Testis (tissue), 3 donors: Measurements from ENCODE around the gene NR4A2. TPM values are rescaled to one million over a fixed set of nuclear protein-coding genes. Genes with fewer than 3 reads are reported as not detected.
A peak's percentile ranks its signal among the peaks of the same experiment; 100 is the strongest.

Source experiments
- DNase-seq: peaks from one replicate; pipeline ENCODE4 v3.0.0-alpha.2; 2019
- H3K27ac ChIP-seq, 2 donors: fragments of 200-600 bp; sonication (generic); one replicate each; pipeline ENCODE4 v1.5.1; 2019
- H3K27me3 ChIP-seq: fragments of 200-600 bp; sonication (generic); one replicate; pipeline ENCODE4 v1.5.1; 2019
- H3K36me3 ChIP-seq: fragments of 200-600 bp; sonication (generic); one replicate; pipeline ENCODE4 v1.5.1; 2017; ENCODE audit warnings: low read depth; ENCODE audit errors: missing control alignments
- H3K4me1 ChIP-seq: fragments of 200-600 bp; sonication (generic); one replicate; pipeline ENCODE4 v1.5.1; 2019
- H3K4me3 ChIP-seq, 2 donors: fragments of 200-600 bp; sonication (generic); one replicate each; pipeline ENCODE4 v1.5.1; 2017 to 2019
- H3K9me3 ChIP-seq: fragments of 200-600 bp; sonication (generic); one replicate; pipeline ENCODE4 v1.5.1; 2017
- CTCF ChIP-seq, 3 experiments: fragments of 450-650 bp in 2 of 3; fragments of 200-600 bp in 1 of 3; sonication (generic) in 1 of 3; IDR thresholded peaks; one replicate each; pipeline ENCODE4 v1.5.1; 2016 to 2019; ENCODE audit warnings: antibody characterized with exemption in 3 of 3, mild to moderate bottlenecking in 2 of 3, moderate library complexity in 1 of 3
- POLR2A ChIP-seq: fragments of 450-650 bp; IDR thresholded peaks from one replicate; pipeline ENCODE4 v1.6.1; 2017; ENCODE audit warnings: antibody characterized with exemption, mild to moderate bottlenecking, moderate library complexity
- WGBS, 2 donors: methylation state at CpG; one replicate each; pipeline ENCODE4 v1.1.5; 2018; 5-methylcytosine and 5-hydroxymethylcytosine counted together
- intact Hi-C: fragments of 100-400 bp; cut with DNase I; formaldehyde crosslinking; loops from one replicate; pipeline ENCODE4 v1.15.1; 2023; ENCODE audit warnings: low total_unique reads
- polyA plus RNA-seq: library from polyadenylated mRNA; stranded (reverse); fragments of 350-450 nt; fragmentation: Illumina TruSeq; extraction: RNeasy Lipid Tissue Mini Kit (QIAGEN cat#74804); gene quantifications from one replicate; pipeline ENCODE4 v1.2.3, GENCODE V29; 2014; ENCODE audit warnings: low read depth, low replicate concordance; ENCODE audit not compliant: insufficient read depth
- total RNA-seq, 2 donors: library from RNA; depleted of rRNA; stranded (reverse); fragments of >200 nt; gene quantifications; one replicate each; pipeline ENCODE4 v1.2.3, GENCODE V29; 2016

Gene NR4A2
- total and polyA plus RNA-seq, 3 donors from 2014 or later = 3.2 to 9.5 (median 3.9) TPM

- Histone ChIP-seq H3K27me3 (no peaks in the 10 kb centered on the region), H3K36me3 (no peaks in the 10 kb centered on the region), H3K27ac (no peak overlapping the region), H3K4me3 (no peak overlapping the region), H3K9me3 (no peaks in the 10 kb centered on the region), H3K4me1 (peaks cover 16% of the 10 kb centered on the region)
- intact Hi-C loops = no loop called here
- TF ChIP-seq POLR2A (no peak), CTCF (IDR thresholded peaks at IDR 0.05) (no peak)
- no peak for DNase-seq
- WGBS, 2 donors = 66 to 76% methylated on average over 2 of the region's 2 CpGs
These were observed 8.8 kb downstream of the NR4A2 start for GRCh38 chr2:156323754-156324153.

GRCh38 chr2:156322686-156323231 is 9.8 kb downstream of the NR4A2 start:
- intact Hi-C loops = no loop called here
- Histone ChIP-seq H3K4me1 (peaks cover 16% of the 10 kb centered on the region), H3K27me3 (no peaks in the 10 kb centered on the region), H3K27ac (no peak overlapping the region), H3K36me3 (no peaks in the 10 kb centered on the region), H3K4me3 (no peak overlapping the region), H3K9me3 (no peaks in the 10 kb centered on the region)
- WGBS, 2 donors = 21 to 24% methylated on average over 13 to 26 of the region's 26 CpGs
- no peak for DNase-seq
- TF ChIP-seq POLR2A (no peak), CTCF (IDR thresholded peaks at IDR 0.05) (no peak)

DNA sequence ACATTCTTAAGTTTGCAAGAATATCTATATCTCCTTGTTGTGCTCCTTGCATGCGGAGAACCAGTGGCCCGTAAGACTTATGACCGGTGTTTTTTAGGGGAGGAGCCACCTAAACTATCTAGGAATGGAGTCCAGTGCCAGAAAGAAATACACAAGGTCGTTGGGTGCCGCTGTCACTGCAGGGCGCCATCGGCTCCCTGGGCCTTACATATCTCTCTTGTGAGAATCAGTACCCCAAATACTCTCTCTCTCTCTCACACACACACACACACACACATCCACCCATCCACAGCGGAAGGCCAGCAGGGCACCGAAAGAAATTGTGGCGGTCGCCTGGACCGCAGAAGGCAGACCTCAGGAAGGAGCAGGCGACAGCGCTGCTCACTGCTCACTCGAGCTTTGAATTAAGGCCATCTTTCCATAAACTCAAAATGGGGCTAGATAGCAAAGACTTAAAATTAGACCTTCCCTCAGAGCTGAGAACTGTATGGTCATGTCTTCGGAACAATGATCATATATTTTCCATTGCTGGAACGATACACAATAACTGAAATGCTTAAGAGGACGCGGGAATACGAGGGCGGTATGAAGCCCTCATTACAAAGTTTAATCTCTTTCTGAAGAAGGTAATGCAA is 10.4 kb downstream of the NR4A2 start:
- no peak overlapping the region for H3K27ac ChIP-seq
- no peak overlapping the region for H3K4me3 ChIP-seq
- no peak for DNase-seq
- no peak for TF ChIP-seq CTCF (IDR thresholded peaks at IDR 0.05)
- no peak for TF ChIP-seq POLR2A
- intact Hi-C loops = no loop called here
- H3K36me3 ChIP-seq = no peaks in the 10 kb centered on the region
- no peaks in the 10 kb centered on the region for H3K9me3 ChIP-seq
- no peaks in the 10 kb centered on the region for H3K27me3 ChIP-seq
- peaks cover 16% of the 10 kb centered on the region for H3K4me1 ChIP-seq
- 12 to 13% methylated on average over 21 of the region's 21 CpGs for WGBS, 2 donors

- 7% methylated on average over 22 to 31 of the region's 31 CpGs for WGBS, 2 donors
- TF ChIP-seq POLR2A (no peak), CTCF (IDR thresholded peaks at IDR 0.05) (no peak)
- Histone ChIP-seq H3K36me3 (no peaks in the 10 kb centered on the region), H3K27ac (no peak overlapping the region), H3K9me3 (no peaks in the 10 kb centered on the region), H3K4me3 (peak overlapping the region in 1 of 2 donors; percentile 55), H3K4me1 (peaks cover 16% of the 10 kb centered on the region), H3K27me3 (no peaks in the 10 kb centered on the region)
- intact Hi-C loops = no loop called here
- DNase-seq = no peak
These were observed 11.1 kb downstream of the NR4A2 start for GRCh38 chr2:156321243-156321904.
